Testis (tissue), 2 donors: ENCODE measurements around the gene CAPN1.

Source experiments
- CTCF ChIP-seq, 3 experiments: fragments of 450-650 bp in 2 of 3; fragments of 200-600 bp in 1 of 3; sonication (generic) in 1 of 3; IDR thresholded peaks; one replicate each; pipeline ENCODE4 v1.5.1; 2016 to 2019; ENCODE audit warnings: antibody characterized with exemption in 3 of 3, mild to moderate bottlenecking in 2 of 3, moderate library complexity in 1 of 3
- POLR2A ChIP-seq: fragments of 450-650 bp; IDR thresholded peaks from one replicate; pipeline ENCODE4 v1.6.1; 2017; ENCODE audit warnings: antibody characterized with exemption, mild to moderate bottlenecking, moderate library complexity

GRCh38 chr11:65189191-65189590, 7.5 kb downstream of the CAPN1 start:
- no peak for TF ChIP-seq CTCF (IDR thresholded peaks at IDR 0.05)
- TF ChIP-seq POLR2A: no peak
